GM19035 (cell line): ENCODE measurements around the gene GNPTAB.

Experiments
- ATAC-seq: cut with Tn5 transposase; IDR thresholded peaks from one replicate; pipeline ENCODE4 v1.9.1; 2021; ENCODE audit not compliant: unreplicated experiment

GNPTAB gene

GRCh38 chr12:101775816-101776215 is 54.9 kb downstream of the GNPTAB start:
- no peak for ATAC-seq

DNA sequence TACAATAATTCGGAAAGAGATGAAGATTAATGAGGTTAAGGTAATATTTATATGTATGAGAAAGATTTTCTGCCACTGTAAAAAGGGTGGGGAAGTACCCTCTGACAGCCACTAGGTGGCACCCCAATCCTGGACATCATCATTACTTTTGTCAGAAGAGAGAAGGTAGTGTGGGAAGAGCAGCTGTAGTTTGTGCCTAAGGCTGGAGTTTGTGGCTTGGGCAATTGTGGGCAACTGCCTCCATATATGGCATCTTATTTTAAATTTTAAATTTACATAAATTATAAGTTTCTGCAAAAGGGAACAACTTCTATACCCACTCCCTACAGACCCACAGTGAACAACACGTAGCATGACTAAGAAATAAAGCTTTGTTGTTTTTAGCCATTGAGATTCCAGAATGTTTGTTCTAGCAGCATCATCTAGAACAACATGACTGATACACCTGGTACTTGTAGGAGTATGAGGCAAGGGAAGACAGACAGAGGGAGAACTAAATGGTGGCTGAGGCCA is 57.1 kb downstream of the GNPTAB start:
- ATAC-seq, result peak; percentile 85

DNA sequence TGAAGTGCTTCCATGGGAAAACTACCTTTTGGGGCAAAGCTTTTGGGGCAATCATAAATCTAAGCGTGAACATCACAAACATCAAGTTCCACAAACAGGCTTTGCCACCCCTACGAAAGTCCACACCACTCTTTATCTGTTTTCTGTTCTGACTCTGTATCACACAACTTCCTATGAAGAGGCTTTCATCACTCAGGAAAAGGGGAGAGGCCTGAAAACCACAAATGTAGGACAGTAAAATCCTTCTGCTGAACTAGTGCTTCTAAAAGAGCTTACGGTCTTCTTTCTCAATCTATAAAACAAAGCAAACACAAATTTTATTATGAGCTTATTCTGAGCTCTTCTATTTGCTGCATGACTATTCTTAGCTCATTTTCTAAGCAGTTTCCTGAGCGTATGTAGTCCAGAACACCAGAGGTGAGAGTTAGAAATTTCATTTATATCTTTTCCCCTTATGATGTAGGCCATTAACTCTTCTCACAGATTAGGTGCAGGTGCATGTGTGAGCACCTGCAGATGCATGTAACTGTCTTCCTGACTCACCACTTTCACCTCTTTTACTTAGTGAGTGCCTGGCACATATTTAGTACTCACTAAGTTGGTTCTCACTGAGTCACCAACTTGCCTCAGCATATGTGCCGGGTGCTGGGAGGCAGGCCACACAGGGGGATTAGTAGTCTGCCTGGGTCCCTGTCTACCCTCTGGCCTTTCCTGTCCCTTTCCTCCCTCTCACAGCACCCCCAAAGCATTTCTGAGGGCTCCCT is 58.6 kb downstream of the GNPTAB start:
- ATAC-seq, result no peak

DNA sequence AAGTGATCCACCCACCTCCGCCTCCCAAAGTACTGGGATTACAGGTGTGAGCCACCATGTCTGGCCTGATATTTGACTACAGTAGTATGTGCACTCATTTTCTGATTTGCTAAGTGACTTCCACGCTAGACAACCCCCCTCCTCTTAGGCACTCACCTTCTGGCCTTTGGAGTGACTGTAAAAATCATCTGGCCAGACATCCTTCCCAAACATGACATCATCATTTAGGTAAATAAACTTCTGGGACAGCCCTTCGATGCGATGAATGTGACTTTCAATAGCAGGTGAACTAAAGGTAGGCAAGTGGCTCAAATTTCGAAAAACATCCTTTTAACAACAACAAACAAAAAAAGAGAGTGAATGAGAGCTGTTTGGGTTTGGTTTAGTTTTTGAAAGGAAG is 60.9 kb downstream of the GNPTAB start:
- ATAC-seq, result no peak

- no peak for ATAC-seq
Measured at GRCh38 chr12:101768781-101769180, 62.0 kb downstream of the GNPTAB start.

DNA sequence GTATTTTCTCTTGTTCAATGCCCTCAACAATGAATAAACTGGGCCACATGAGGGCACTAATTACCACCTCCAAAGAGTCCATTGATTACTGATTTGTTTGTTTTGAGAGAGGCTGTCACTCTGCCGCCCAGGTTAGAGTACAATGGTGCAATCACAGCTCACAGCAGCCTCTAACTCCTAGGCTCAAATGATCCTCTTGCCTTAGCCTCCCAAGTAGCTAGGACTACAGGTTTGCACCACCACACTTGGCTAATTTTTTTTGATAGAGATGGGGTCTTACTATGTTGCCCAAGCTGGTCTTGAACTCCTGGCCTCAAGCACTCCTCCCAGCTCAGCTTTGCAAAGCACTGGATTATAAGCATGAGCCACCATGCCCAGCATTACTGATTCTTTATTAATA is 63.2 kb downstream of the GNPTAB start:
- ATAC-seq, result no peak

DNA sequence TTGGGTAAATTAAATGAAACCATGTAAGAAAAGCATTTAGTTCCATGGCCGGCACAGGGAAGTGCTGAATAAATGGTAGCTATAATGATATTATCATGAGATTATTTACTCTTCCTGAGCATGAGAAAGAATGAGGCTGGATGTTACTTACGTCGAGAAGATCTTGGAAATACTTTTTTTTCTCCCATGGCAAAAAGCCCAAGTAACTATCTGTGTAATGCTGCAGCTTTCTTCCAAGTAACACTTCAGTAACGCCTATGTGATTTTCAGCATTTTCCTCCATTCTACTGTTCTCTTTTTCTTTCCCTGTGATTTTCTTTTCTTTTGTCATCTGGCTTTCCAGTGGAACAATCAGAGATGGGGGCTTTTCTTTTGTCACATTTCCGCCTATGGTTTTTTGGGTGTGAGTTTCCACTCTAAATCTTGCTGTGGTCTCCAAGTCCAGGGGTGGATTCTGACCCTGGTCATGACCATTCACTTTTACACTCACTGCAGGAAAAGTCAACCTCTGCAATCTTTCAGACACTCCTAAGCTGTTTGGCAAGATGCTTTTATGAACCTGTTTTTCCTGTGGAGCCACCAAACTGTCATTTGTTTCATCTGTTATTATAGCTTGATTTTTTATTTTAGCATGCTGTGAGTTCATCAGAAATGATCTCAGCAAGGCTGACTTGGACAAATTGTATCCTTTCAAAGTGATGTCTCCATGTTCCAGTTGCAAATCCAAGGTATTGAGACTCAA is 66.5 kb downstream of the GNPTAB start:
- ATAC-seq, result no peak

DNA sequence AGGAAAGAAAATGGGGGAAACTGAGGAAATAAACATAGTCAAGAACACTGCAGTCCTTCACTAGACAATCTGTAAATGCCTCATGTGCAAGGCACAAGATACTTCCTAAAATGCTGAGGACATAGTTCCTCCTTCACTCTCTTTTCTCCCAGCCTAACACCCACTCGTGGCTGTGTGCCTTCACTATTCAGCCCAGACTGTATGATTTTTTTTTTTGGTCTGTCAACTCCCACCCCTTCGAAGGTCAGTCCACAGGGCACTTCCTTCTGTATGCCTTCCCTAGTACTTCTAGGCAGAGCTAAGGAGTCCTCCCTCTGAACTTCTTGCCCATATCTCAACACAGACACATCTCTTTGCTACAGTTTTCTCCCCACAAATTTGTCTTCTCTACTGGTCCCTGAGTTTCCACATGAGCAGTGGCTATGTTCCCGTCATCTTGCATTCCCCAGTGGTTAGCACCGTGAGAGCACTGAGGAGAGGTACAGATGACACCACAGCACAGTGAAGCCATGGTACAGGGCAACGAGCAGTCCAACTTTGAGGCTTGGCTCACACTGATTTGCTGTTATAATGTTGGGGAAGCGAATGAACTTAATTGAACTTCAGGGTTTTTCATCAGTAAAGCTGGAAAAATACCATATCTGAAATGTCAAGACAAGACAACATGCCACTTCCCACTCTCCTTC is 67.4 kb downstream of the GNPTAB start:
- ATAC-seq, result no peak

- no peak for ATAC-seq
Measured at GRCh38 chr12:101761781-101762180, 69.0 kb downstream of the GNPTAB start.

DNA sequence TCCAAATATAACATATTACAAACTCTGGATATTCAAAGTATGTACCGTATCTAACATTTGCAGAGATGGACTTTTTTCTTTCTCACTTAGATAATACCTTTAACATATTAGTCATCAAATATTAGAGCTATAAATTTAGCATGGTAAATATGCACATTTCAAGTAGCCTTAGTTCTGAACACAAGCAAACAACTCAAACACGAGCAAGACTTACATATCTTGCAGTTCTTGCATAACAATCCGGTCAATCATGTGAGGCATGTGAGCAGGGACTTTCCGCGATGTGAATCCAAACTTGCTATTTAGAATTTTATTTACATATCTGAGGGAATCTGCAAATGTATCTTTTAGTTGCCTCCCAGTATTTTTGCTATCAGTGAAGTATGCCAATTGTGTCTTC is 69.4 kb downstream of the GNPTAB start:
- ATAC-seq, result no peak

DNA sequence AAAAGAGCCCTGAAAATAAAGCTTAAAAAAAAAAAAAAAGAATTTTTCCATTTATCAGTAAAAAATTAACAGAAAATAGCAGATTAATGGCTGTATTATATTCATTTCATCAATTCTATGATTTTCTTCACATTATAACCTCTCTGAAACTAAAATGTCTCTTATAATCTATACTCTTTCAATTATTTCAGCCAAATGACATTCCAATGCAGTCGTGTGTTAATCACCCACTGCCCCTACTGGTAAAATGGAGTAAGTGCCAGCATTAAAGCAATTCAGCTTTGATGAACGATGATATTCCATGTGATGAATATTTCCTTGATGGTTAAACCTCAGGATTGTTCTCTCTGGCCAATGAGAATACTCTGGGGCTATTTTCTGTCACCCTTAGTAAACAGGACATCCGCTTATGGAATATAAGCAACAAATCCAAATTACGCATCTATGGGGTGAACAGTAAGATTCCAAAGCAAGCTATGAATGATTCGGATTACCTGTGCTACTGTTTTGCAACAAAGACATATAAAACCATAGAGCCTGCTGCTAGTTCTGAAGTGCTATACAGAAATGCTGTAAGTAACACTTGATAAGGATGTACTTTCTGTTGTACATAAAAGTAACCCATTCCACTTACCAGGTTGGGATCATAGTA is 71.2 kb downstream of the GNPTAB start:
- no peak for ATAC-seq

- no peak for ATAC-seq
Measured at GRCh38 chr12:101750152-101750551, 80.6 kb downstream of the GNPTAB start.

GRCh38 chr12:101749657-101750056 is 81.1 kb downstream of the GNPTAB start:
- ATAC-seq, result no peak

DNA sequence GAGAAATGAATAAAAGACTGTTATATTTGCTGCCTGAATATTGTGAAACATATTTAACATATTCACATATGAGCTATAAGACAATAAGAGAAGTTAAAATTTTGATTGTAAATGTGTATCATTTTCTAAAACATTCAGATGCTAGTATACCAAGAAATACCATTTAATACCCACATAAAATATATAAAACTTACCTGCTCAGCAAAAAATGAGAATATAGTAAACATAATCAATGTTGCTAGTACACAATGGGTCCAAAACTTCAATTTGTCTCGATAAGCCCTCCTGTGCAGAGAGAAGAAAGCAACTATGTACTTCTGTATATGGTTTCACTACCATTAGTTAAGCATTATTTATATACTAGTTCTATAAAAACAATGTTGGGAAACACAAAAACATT is 81.9 kb downstream of the GNPTAB start:
- ATAC-seq, result no peak

- ATAC-seq, result no peak
Measured at GRCh38 chr12:101747697-101748096, 83.1 kb downstream of the GNPTAB start.

- ATAC-seq, result no peak
Measured at GRCh38 chr12:101746661-101747060, 84.1 kb downstream of the GNPTAB start.

DNA sequence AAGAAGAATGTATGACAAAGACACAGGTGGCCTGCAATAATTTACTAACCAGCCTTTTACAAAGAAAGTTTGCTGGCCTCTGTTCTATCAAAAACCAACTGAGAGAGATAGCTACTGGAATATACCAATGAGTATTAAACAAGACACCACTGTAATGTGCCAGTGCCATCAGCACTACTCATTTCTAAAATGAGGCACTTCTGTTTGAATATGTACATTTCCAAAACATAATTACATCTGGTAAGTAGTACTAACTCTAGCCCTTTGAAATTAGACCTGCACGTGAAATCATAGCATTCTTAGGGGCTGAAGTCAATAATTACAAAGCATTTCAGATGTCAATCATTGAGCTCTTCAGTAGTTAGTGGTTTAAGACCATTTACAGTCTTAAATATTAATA is 84.6 kb downstream of the GNPTAB start:
- ATAC-seq, result no peak

GRCh38 chr12:101745481-101745880 is 85.3 kb downstream of the GNPTAB start:
- ATAC-seq, result no peak

DNA sequence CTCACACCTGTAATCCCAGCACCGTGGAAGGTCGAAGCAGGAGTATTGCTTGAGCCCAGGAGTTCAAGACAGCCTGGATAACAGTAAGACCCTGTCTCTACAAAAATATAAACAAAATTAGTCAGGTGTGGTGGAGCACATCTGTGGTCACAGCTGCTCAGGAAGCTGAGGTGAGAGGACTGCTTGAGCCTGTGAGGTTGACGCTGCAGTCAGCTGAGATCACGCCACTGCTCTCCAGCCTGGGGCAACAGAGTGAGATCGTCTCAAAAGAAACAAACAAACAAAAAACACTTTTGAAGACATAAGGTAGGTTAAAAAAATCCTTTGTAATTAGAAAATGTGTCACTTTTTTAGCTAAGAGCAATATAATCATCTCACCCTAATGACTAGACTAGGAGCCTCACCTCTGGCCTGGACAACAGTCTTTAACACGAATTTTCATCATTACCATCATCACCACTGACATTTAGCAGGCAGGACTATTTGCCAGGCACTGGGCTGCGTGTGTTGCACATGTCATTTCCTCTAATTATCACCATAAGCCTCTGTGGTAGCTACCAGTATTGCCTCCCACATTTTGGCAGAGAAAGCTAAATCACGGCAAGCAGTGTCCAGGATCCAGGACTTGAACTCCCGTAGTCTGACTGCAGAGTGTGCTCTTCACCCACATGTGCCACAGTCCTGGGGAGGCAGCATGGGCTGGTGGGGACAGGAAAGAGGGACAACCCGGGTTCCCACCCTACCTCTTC is 86.9 kb downstream of the GNPTAB start:
- peak; percentile 95 for ATAC-seq

DNA sequence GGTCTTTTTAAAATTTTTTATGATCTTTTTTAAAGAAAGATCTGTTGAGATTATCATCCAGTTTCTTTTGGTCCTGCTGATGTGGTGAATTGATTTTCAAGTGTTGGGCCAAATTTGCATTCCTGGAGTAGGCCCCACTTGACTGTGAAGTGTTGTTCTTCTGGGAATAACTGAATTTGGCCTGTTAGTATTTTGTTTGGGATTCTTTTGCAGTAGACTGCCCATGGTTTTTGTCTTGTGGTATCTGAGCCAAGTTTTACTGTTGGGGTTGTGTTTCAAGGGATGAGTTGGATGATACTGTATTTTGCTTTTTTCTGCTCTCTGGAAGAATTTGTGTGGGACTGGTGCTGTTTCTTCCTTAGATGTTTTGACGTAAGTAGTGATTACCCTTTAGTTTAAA is 87.5 kb downstream of the GNPTAB start:
- no peak for ATAC-seq

- no peak for ATAC-seq
Measured at GRCh38 chr12:101740980-101741379, 89.8 kb downstream of the GNPTAB start.
